NCI-H2171 treated with DMSO at 0.1 percent for 48 hours (cell line): ENCODE data around the gene FAAP20.

ENCODE experiments used
- DNase-seq: peaks from one replicate; lab custom pipeline; 2025; lab: John Stamatoyannopoulos, UW

Gene FAAP20

GRCh38 chr1:2194898-2195673 lies 514 bp upstream of the FAAP20 start:
- peak; percentile 79 for DNase-seq

GRCh38 chr1:2193514-2194281 lies 874 bp downstream of the FAAP20 start:
- DNase-seq: no peak

- no peak for DNase-seq
These were observed 2.3 kb downstream of the FAAP20 start for GRCh38 chr1:2192031-2192995.

- no peak for DNase-seq
These were observed 4.0 kb downstream of the FAAP20 start for GRCh38 chr1:2190491-2190976.

- DNase-seq: peak; percentile 78
These were observed 4.8 kb downstream of the FAAP20 start for GRCh38 chr1:2189459-2190425.

GRCh38 chr1:2188336-2188735 lies 6.2 kb downstream of the FAAP20 start:
- no peak for DNase-seq

- no peak for DNase-seq
These were observed 7.0 kb downstream of the FAAP20 start for GRCh38 chr1:2187619-2188018.

GRCh38 chr1:2186901-2187300 lies 7.7 kb downstream of the FAAP20 start:
- DNase-seq: no peak

- DNase-seq: no peak
These were observed 8.4 kb downstream of the FAAP20 start for GRCh38 chr1:2185880-2186855.

- no peak for DNase-seq
These were observed 9.6 kb downstream of the FAAP20 start for GRCh38 chr1:2184934-2185333.

- no peak for DNase-seq
These were observed 10.0 kb downstream of the FAAP20 start for GRCh38 chr1:2184531-2184930.

- DNase-seq: no peak
These were observed 10.6 kb downstream of the FAAP20 start for GRCh38 chr1:2183937-2184334.

GRCh38 chr1:2182376-2182775 lies 12.2 kb downstream of the FAAP20 start:
- no peak for DNase-seq

- DNase-seq: no peak
These were observed 12.8 kb downstream of the FAAP20 start for GRCh38 chr1:2181752-2182151.

GRCh38 chr1:2181271-2181670 lies 13.3 kb downstream of the FAAP20 start:
- no peak for DNase-seq

- DNase-seq: no peak
These were observed 14.0 kb downstream of the FAAP20 start for GRCh38 chr1:2180297-2181245.

GRCh38 chr1:2179283-2180013 lies 15.1 kb downstream of the FAAP20 start:
- DNase-seq: peak; percentile 61

GRCh38 chr1:2178875-2179274 lies 15.7 kb downstream of the FAAP20 start:
- DNase-seq: no peak
